ENCODE results near the gene CAND1. TPM values are rescaled to one million over a fixed set of nuclear protein-coding genes. Genes with fewer than 3 reads are reported as not detected.

CAND1 gene
- 68.9 and 70.4 TPM in 2 replicates for total RNA-seq

GRCh38 chr12:67268896-67269632, at the start of gene CAND1:
TSS of gene CAND1 (plus strand) at chr12:67269358. CDS start at chr12:67269718, 360 bp downstream.
- Histone ChIP-seq H3K27me3 (ENCODE audit: control insufficient read depth, insufficient read depth, low read length) (no peaks in the 10 kb centered on the region), H3K4me3 (ENCODE audit: low read depth, low read length) (peak within 1 kb of the TSS; percentile 65), H3K36me3 (ENCODE audit: control insufficient read depth, insufficient read depth, low read length) (no peaks in the 10 kb centered on the region)
- peak; percentile 12 for TF ChIP-seq CTCF (IDR thresholded peaks at IDR 0.05; ENCODE audit: insufficient read depth, low read length, poor library complexity, severe bottlenecking)
- DNase-seq (ENCODE audit: low read depth): peak; percentile 88

DNA sequence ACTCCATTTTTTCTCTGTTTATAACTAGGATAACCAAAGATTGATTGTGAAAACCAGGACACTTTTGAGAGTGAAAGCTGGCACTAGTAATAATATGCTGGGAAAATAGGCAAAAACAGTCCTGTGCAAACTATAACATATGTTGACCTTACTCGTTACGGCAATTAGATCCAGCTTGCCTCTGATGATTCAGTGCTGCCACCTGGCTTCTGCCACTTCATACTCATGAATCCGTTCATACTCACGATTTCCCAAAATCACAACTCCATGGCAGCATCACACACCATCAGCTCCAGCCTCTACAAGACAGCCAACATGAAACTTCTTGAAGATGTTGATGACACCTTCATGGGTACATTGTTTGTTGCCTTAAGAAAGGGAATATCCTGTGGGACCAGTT, 49.1 kb upstream of the CAND1 start:
- peak; percentile 29 for TF ChIP-seq CTCF (IDR thresholded peaks at IDR 0.05; ENCODE audit: insufficient read depth, low read length, poor library complexity, severe bottlenecking)
- Histone ChIP-seq H3K27me3 (ENCODE audit: control insufficient read depth, insufficient read depth, low read length) (peaks cover 6% of the 10 kb centered on the region), H3K4me3 (ENCODE audit: low read depth, low read length) (no peak overlapping the region), H3K36me3 (ENCODE audit: control insufficient read depth, insufficient read depth, low read length) (no peaks in the 10 kb centered on the region)
- no peak for DNase-seq (ENCODE audit: low read depth)

- Histone ChIP-seq H3K36me3 (ENCODE audit: control insufficient read depth, insufficient read depth, low read length) (no peaks in the 10 kb centered on the region), H3K27me3 (ENCODE audit: control insufficient read depth, insufficient read depth, low read length) (peaks cover 4% of the 10 kb centered on the region), H3K4me3 (ENCODE audit: low read depth, low read length) (no peak overlapping the region)
- TF ChIP-seq CTCF (IDR thresholded peaks at IDR 0.05; ENCODE audit: insufficient read depth, low read length, poor library complexity, severe bottlenecking): peak; percentile 40
- DNase-seq (ENCODE audit: low read depth): no peak
Observed at GRCh38 chr12:67222302-67222701, 46.9 kb upstream of the CAND1 start.

DNA sequence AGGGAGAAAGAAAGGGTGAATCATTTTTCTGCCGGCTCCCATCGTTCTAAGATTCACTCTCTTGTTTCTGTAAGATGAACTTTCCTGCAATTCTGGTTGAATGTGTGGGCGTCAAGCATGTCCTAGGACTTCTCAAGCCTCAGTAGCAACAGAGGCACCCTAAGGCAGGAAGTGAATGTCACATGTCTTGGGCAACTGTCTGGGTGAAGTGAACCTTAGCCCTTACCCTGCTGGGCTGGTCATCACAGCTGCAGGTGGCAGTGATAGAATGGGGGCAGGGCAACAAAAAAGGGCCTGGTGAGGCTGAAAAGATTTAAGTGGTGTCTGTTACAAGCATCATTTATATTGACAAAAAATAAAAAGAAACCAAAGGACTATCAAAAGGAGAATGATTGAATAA, 45.9 kb upstream of the CAND1 start:
- no peak for DNase-seq (ENCODE audit: low read depth)
- TF ChIP-seq CTCF (IDR thresholded peaks at IDR 0.05; ENCODE audit: insufficient read depth, low read length, poor library complexity, severe bottlenecking): no peak
- Histone ChIP-seq H3K4me3 (ENCODE audit: low read depth, low read length) (no peak overlapping the region), H3K27me3 (ENCODE audit: control insufficient read depth, insufficient read depth, low read length) (no peaks in the 10 kb centered on the region), H3K36me3 (ENCODE audit: control insufficient read depth, insufficient read depth, low read length) (no peaks in the 10 kb centered on the region)

- H3K36me3 ChIP-seq (ENCODE audit: control insufficient read depth, insufficient read depth, low read length): no peaks in the 10 kb centered on the region
- H3K27me3 ChIP-seq (ENCODE audit: control insufficient read depth, insufficient read depth, low read length): no peaks in the 10 kb centered on the region
- no peak for DNase-seq (ENCODE audit: low read depth)
- TF ChIP-seq CTCF (IDR thresholded peaks at IDR 0.05; ENCODE audit: insufficient read depth, low read length, poor library complexity, severe bottlenecking): no peak
- H3K4me3 ChIP-seq (ENCODE audit: low read depth, low read length): no peak overlapping the region
Observed at GRCh38 chr12:67237231-67237630, 31.9 kb upstream of the CAND1 start.

GRCh38 chr12:67239061-67239460, 30.1 kb upstream of the CAND1 start:
- no peaks in the 10 kb centered on the region for H3K36me3 ChIP-seq (ENCODE audit: control insufficient read depth, insufficient read depth, low read length)
- DNase-seq (ENCODE audit: low read depth): no peak
- no peaks in the 10 kb centered on the region for H3K27me3 ChIP-seq (ENCODE audit: control insufficient read depth, insufficient read depth, low read length)
- TF ChIP-seq CTCF (IDR thresholded peaks at IDR 0.05; ENCODE audit: insufficient read depth, low read length, poor library complexity, severe bottlenecking): no peak
- H3K4me3 ChIP-seq (ENCODE audit: low read depth, low read length): no peak overlapping the region

Data from kidney epithelial cell (primary cell).